Large intestine (tissue), 3 donors: Measurements from ENCODE around the gene FTH1. TPM values are rescaled to one million over a fixed set of nuclear protein-coding genes. Genes with fewer than 3 reads are reported as not detected.
"Not testable (repeated sequence)": the region's sequence is repeated elsewhere in the genome, so short reads cannot be mapped to it uniquely, and the experiment has no call there.

Source experiments
- DNase-seq, 2 donors: peaks; one replicate each; pipeline versions ENCODE4 v3.0.0 to v3.0.0-alpha.2; 2013
- H3K27ac ChIP-seq: one replicate; pipeline ENCODE4 v1.5.1; 2013; ENCODE audit warnings: low read length
- H3K27me3 ChIP-seq: 2 replicates; pipeline ENCODE4 v1.6.1; 2013; ENCODE audit warnings: low read length; ENCODE audit not compliant: control insufficient read depth, insufficient read depth
- H3K36me3 ChIP-seq: 2 replicates; pipeline ENCODE4 v1.6.1; 2013; ENCODE audit warnings: low read length; ENCODE audit not compliant: control insufficient read depth, insufficient read depth
- H3K4me1 ChIP-seq: one replicate; pipeline ENCODE4 v1.6.1; 2013; ENCODE audit warnings: low read length; ENCODE audit not compliant: control insufficient read depth, insufficient read depth
- H3K4me3 ChIP-seq: one replicate; pipeline ENCODE4 v1.5.1; 2013; ENCODE audit warnings: low read length
- H3K9me3 ChIP-seq: one replicate; pipeline ENCODE4 v1.6.1; 2013; ENCODE audit warnings: mild to moderate bottlenecking, low read depth, low read length, moderate library complexity; ENCODE audit not compliant: control insufficient read depth
- WGBS: methylation state at CpG from one replicate; pipeline ENCODE4 v1.1.5; 2013; ENCODE audit warnings: low lambda C conversion rate; ENCODE audit not compliant: insufficient coverage; 5-methylcytosine and 5-hydroxymethylcytosine counted together
- polyA plus RNA-seq: library from polyadenylated mRNA; unstranded; fragments of 120-200 nt; gene quantifications from one replicate; pipeline ENCODE4 v1.2.1, GENCODE V29; 2013

FTH1 gene
- polyA plus RNA-seq, 1 donor, result 5,100 TPM

DNA sequence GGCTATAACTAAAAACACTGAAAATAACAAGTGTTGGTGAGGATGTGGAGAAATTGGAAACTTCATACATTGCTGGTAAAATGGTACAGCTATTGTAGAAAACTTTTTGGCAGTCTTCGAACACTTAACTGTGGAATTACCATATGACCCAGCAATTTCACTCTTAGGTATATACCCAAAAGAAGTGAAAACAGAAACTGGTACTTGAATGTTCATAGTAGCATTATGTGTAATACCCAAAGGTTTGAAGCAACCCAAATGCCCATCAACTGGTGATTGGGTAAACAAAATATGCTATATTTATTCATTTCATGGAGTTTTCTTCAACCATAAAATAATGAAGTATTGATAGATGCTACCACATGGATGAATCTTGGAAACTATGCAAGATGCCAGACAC, 40.8 kb upstream of the FTH1 start:
- no peak for DNase-seq
- WGBS, result no CpG with 5 or more reads among the region's 1 CpG
- Histone ChIP-seq H3K36me3 (no peaks in the 10 kb centered on the region), H3K27me3 (no peaks in the 10 kb centered on the region), H3K4me3 (no peak overlapping the region), H3K27ac (no peak overlapping the region), H3K4me1 (peaks cover 9% of the 10 kb centered on the region), H3K9me3 (no peaks in the 10 kb centered on the region)

- DNase-seq, result no peak
- Histone ChIP-seq H3K9me3 (peaks cover 8% of the 10 kb centered on the region), H3K27me3 (no peaks in the 10 kb centered on the region), H3K27ac (no peak overlapping the region), H3K36me3 (no peaks in the 10 kb centered on the region), H3K4me3 (no peak overlapping the region), H3K4me1 (peaks cover 29% of the 10 kb centered on the region)
- WGBS, result 83% methylated on average over 1 of the region's 2 CpGs
These were observed 37.0 kb upstream of the FTH1 start for GRCh38 chr11:62004473-62004872.

GRCh38 chr11:62002283-62002682, 34.8 kb upstream of the FTH1 start:
- DNase-seq, H3K36me3 ChIP-seq, H3K9me3 ChIP-seq, H3K4me3 ChIP-seq, H3K27me3 ChIP-seq: not testable (repeated sequence)
- no CpG with 5 or more reads among the region's 8 CpGs for WGBS
- Histone ChIP-seq H3K4me1 (peaks cover 29% of the 10 kb centered on the region), H3K27ac (peak overlapping the region; percentile 64)

- no peak overlapping the region for H3K4me3 ChIP-seq
- H3K36me3 ChIP-seq, result no peaks in the 10 kb centered on the region
- peaks cover 29% of the 10 kb centered on the region for H3K4me1 ChIP-seq
- no peaks in the 10 kb centered on the region for H3K27me3 ChIP-seq
- WGBS, result no CpG with 5 or more reads among the region's 12 CpGs
- peak; percentile 69 to 90 for DNase-seq
- peaks cover 8% of the 10 kb centered on the region for H3K9me3 ChIP-seq
- peak overlapping the region; percentile 64 for H3K27ac ChIP-seq
These were observed 34.2 kb upstream of the FTH1 start for GRCh38 chr11:62001450-62002191.

GRCh38 chr11:62000539-62001446, 33.4 kb upstream of the FTH1 start:
- Histone ChIP-seq H3K36me3 (no peaks in the 10 kb centered on the region), H3K27ac (peak overlapping the region; percentile 64), H3K9me3 (peaks cover 8% of the 10 kb centered on the region), H3K4me3 (no peak overlapping the region), H3K27me3 (no peaks in the 10 kb centered on the region), H3K4me1 (peaks cover 26% of the 10 kb centered on the region)
- no peak for DNase-seq
- WGBS, result no CpG with 5 or more reads among the region's 23 CpGs

DNA sequence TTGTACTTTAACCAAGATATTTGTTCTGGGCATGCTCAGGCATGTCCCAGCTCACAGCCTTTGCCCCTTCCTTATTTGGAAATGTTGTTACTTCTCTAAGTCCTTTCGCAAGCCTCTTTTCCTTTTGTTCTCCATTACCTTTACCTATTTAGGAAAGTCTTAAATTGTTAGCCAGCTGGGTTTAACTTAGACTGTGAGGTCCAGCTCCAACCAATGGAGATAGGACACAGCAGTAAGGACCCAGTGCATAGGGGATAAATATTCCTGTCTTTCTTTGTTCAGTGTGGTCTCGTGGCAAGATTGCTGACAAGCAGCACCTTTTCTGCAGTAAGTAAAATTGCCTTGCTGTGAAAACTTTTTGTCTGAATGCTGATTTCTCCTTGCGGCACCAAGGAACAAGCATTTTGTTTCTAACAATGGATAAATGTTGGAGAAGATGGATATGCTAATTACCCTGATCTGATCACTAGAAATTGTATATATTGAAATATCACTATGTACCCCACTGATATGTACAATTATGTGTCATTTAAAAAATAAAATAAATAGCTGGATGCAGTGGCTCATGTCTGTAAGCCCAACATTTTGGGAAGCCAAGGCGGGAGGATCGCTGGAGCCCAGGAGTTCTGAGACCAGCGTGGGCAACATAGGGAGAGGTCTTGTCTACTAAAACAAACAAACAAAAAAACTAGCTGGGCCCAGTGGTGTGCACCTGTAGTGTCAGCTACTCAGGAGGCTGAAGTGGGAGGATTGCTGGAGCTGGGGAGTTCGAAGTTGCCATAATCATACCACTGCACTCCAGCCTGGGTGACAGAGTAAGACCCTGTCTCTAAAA, 31.9 kb upstream of the FTH1 start:
- peaks cover 26% of the 10 kb centered on the region for H3K4me1 ChIP-seq
- no peaks in the 10 kb centered on the region for H3K36me3 ChIP-seq
- 80% methylated on average over 1 of the region's 7 CpGs for WGBS
- peak in 1 of 2 donors; percentile 30 for DNase-seq
- no peaks in the 10 kb centered on the region for H3K27me3 ChIP-seq
- no peak overlapping the region for H3K27ac ChIP-seq
- H3K9me3 ChIP-seq, result peaks cover 8% of the 10 kb centered on the region
- H3K4me3 ChIP-seq, result no peak overlapping the region

GRCh38 chr11:61996933-61997332, 29.5 kb upstream of the FTH1 start:
- WGBS, result no CpG with 5 or more reads among the region's 4 CpGs
- peaks cover 8% of the 10 kb centered on the region for H3K9me3 ChIP-seq
- H3K27ac ChIP-seq, result no peak overlapping the region
- DNase-seq, result no peak
- no peaks in the 10 kb centered on the region for H3K36me3 ChIP-seq
- H3K27me3 ChIP-seq, result no peaks in the 10 kb centered on the region
- H3K4me1 ChIP-seq, result peaks cover 15% of the 10 kb centered on the region
- H3K4me3 ChIP-seq, result no peak overlapping the region

- Histone ChIP-seq H3K27ac (no peak overlapping the region), H3K36me3 (no peaks in the 10 kb centered on the region), H3K27me3 (no peaks in the 10 kb centered on the region), H3K4me1 (no peaks in the 10 kb centered on the region), H3K9me3 (peaks cover 5% of the 10 kb centered on the region), H3K4me3 (no peak overlapping the region)
- DNase-seq, result no peak
- no CpG with 5 or more reads among the region's 3 CpGs for WGBS
These were observed 27.5 kb upstream of the FTH1 start for GRCh38 chr11:61994981-61995380.

- DNase-seq, result peak; percentile 71 to 87
These were observed 18.4 kb upstream of the FTH1 start for GRCh38 chr11:61985869-61986268.

DNA sequence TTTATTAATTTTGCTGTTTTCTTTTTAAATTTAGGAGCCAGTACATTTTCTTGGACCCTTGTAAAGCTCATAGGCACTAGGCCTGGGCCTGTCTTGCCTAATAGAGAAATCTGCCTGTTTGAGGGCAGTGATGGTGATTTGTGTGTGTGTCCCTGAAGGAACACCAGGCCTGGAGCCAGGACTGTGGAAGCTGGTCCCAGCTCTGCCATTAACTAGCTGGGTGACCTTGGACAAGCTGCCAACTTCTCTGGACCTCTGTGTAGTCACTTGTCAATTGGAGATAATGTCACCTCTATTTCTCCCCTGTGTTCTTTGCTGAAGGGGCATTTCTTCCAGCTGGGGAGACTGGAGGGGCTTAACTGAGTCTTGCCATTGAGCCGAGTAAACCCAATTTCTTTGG, 16.0 kb upstream of the FTH1 start:
- Histone ChIP-seq H3K4me1 (peaks cover 45% of the 10 kb centered on the region), H3K27ac (no peak overlapping the region), H3K27me3 (no peaks in the 10 kb centered on the region), H3K36me3 (no peaks in the 10 kb centered on the region), H3K9me3 (peaks cover 11% of the 10 kb centered on the region), H3K4me3 (no peak overlapping the region)
- WGBS, result no CpG with 5 or more reads among the region's 1 CpG
- DNase-seq, result no peak

More at GRCh38 chr11:61985869-61986268, 18.4 kb upstream of the FTH1 start:
- Histone ChIP-seq H3K27ac (peak overlapping the region; percentile 56), H3K4me1 (peaks cover 21% of the 10 kb centered on the region), H3K36me3 (no peaks in the 10 kb centered on the region), H3K27me3 (no peaks in the 10 kb centered on the region), H3K4me3 (no peak overlapping the region), H3K9me3 (peaks cover 11% of the 10 kb centered on the region)
- 25% methylated on average over 2 of the region's 5 CpGs for whole genome bisulfite sequencing
